K562 (cell line): ENCODE measurements around the gene BLM.

ENCODE experiments used
- ARNT ChIP-seq, 2 experiments: fragments of 450-650 bp; IDR thresholded peaks; 2 replicates each; pipeline ENCODE4 v1.6.1; 2016; ENCODE audit warnings: mild to moderate bottlenecking in 1 of 2
- SIN3A ChIP-seq, 2 experiments: fragments of 150-350 bp in 1 of 2; IDR thresholded peaks; 2 replicates each; pipeline ENCODE4 v1.6.1; 2011 to 2016; ENCODE audit warnings: borderline replicate concordance in 2 of 2, low read depth in 2 of 2, low read length in 2 of 2, mild to moderate bottlenecking in 2 of 2, moderate library complexity in 2 of 2; ENCODE audit not compliant: control insufficient read depth in 1 of 2
- TOE1 ChIP-seq, 2 experiments: fragments of 450-650 bp in 1 of 2; sonication (generic) in 1 of 2; formaldehyde crosslinking in 1 of 2; IDR thresholded peaks; 2 replicates each; pipeline versions ENCODE4 v1.7.1 to v1.8.0; 2016 to 2022; ENCODE audit warnings: borderline replicate concordance in 2 of 2, mild to moderate bottlenecking in 2 of 2, antibody characterized with exemption in 1 of 2, inconsistent platforms in 1 of 2, low read depth in 1 of 2, missing genetic modification reagents in 1 of 2, moderate library complexity in 1 of 2
- ZNF274 ChIP-seq: IDR thresholded peaks from 2 replicates; pipeline ENCODE4 v1.6.1; 2011; ENCODE audit warnings: low read depth, mild to moderate bottlenecking, low read length, moderate library complexity, borderline replicate concordance
- ZNF717 ChIP-seq: fragments of 250-450 bp; sonication (Bioruptor Pico); IDR thresholded peaks from 2 replicates; pipeline ENCODE4 v1.5.0; 2021

GRCh38 chr15:90857337-90857736 lies 140.2 kb downstream of the BLM start:
- TF ChIP-seq TOE1 (IDR thresholded peaks at IDR 0.05; ENCODE audit: borderline replicate concordance) (no peak), TOE1 (CRISPR knock-in tag; IDR thresholded peaks at IDR 0.05; ENCODE audit: borderline replicate concordance, low read depth) (no peak), ZNF717 (CRISPR knock-in tag) (no peak), ARNT (IDR thresholded peaks at IDR 0.05) (no peak), SIN3A (IDR thresholded peaks at IDR 0.05; ENCODE audit: borderline replicate concordance in 2 of 2, control insufficient read depth in 1 of 2, low read depth in 2 of 2, low read length in 2 of 2) (no peak), ZNF274 (no peak)
